ENCODE results near the gene RTN4RL1. TPM values are rescaled to one million over a fixed set of nuclear protein-coding genes. Genes with fewer than 3 reads are reported as not detected.

RTN4RL1 gene
- polyA plus RNA-seq, 1 donor (not counting 4 experiments of a cell fraction or from before 2014, with no cell fraction given) = 2.3 TPM

- Histone ChIP-seq H3K9me3 (ENCODE audit: control insufficient read depth, low read depth, low read length) (no peaks in the 10 kb centered on the region), H2AFZ (ENCODE audit: control insufficient read depth, low read length) (no peak overlapping the region), H3K4me1 (ENCODE audit: control insufficient read depth, extremely low read depth, insufficient read depth, low read length) (no peaks in the 10 kb centered on the region), H3K9ac (ENCODE audit: control insufficient read depth, extremely low read depth, insufficient read depth, low read length) (no peak overlapping the region), H4K20me1 (ENCODE audit: control insufficient read depth, extremely low read depth, insufficient read depth, low read length) (no peaks in the 10 kb centered on the region), H3K9me1 (ENCODE audit: control insufficient read depth, extremely low read depth, insufficient read depth, low read length) (no peaks in the 10 kb centered on the region), H3K27ac (ENCODE audit: control insufficient read depth, insufficient read depth, low read length) (no peak overlapping the region), H3K4me3 (ENCODE audit: control insufficient read depth in 2 of 3, extremely low read depth in 1 of 3, insufficient read depth in 2 of 3, low read depth in 1 of 3, low read length in 3 of 3) (no peak overlapping the region), H3K4me2 (ENCODE audit: control insufficient read depth, extremely low read depth, insufficient read depth, low read depth, low read length) (no peak overlapping the region), H3K79me2 (ENCODE audit: control insufficient read depth, insufficient read depth, low read length) (no peaks in the 10 kb centered on the region), H3K36me3 (ENCODE audit: control insufficient read depth in 2 of 2, extremely low read depth in 1 of 2, insufficient read depth in 2 of 2, low read length in 2 of 2) (no peaks in the 10 kb centered on the region), H3K27me3 (ENCODE audit: control insufficient read depth, extremely low read depth, insufficient read depth, low read length) (no peaks in the 10 kb centered on the region)
- FAIRE-seq = no peak
- no peak for DNase-seq (ENCODE audit: low read depth, low spot score)
- TF ChIP-seq, protein P1, sequence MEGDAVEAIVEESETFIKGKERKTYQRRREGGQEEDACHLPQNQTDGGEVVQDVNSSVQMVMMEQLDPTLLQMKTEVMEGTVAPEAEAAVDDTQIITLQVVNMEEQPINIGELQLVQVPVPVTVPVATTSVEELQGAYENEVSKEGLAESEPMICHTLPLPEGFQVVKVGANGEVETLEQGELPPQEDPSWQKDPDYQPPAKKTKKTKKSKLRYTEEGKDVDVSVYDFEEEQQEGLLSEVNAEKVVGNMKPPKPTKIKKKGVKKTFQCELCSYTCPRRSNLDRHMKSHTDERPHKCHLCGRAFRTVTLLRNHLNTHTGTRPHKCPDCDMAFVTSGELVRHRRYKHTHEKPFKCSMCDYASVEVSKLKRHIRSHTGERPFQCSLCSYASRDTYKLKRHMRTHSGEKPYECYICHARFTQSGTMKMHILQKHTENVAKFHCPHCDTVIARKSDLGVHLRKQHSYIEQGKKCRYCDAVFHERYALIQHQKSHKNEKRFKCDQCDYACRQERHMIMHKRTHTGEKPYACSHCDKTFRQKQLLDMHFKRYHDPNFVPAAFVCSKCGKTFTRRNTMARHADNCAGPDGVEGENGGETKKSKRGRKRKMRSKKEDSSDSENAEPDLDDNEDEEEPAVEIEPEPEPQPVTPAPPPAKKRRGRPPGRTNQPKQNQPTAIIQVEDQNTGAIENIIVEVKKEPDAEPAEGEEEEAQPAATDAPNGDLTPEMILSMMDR (optimal IDR thresholded peaks at IDR 0.05 in 1 of 3, IDR thresholded peaks at IDR 0.05 in 1 of 3, conservative IDR thresholded peaks at IDR 0.05 in 1 of 3; ENCODE audit: extremely low read depth in 1 of 3, insufficient read depth in 2 of 3, low read length in 3 of 3) = no peak
- no peak for TF ChIP-seq EZH2 (IDR thresholded peaks at IDR 0.05; ENCODE audit: low read length)
- dilution Hi-C loops (cut with MboI; ENCODE audit: extremely low pct_ligation_motif_present, low sequenced_read_pairs) = no loop called here
These were observed 94.8 kb downstream of the RTN4RL1 start for GRCh38 chr17:1930337-1930645.

DNA sequence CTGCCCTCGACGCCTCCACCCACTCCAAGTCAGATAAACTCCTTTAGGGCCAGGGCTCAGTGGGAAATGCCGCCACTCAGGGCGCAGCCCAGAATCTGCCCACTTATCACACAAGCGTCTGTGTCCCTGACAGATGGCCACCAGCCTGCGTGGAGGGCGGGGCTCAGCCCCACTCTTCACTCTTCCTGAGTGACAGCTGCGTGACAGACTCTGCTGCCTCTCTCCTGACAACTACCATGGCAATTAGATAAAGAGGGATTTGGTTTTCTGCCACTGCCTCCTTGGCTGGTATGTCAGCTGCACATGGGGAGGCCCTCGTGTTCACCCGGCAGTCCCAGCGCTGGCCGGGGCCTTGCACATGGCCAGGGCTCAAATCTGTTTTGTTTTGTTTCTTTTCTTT, 96.2 kb downstream of the RTN4RL1 start:
- H3K9ac ChIP-seq (ENCODE audit: control insufficient read depth, extremely low read depth, insufficient read depth, low read length) = no peak overlapping the region
- dilution Hi-C loops (cut with MboI; ENCODE audit: extremely low pct_ligation_motif_present, low sequenced_read_pairs) = no loop called here
- TF ChIP-seq EZH2 (IDR thresholded peaks at IDR 0.05; ENCODE audit: low read length) = no peak
- TF ChIP-seq, protein P1 (optimal IDR thresholded peaks at IDR 0.05 in 1 of 3, IDR thresholded peaks at IDR 0.05 in 1 of 3, conservative IDR thresholded peaks at IDR 0.05 in 1 of 3; ENCODE audit: extremely low read depth in 1 of 3, insufficient read depth in 2 of 3, low read length in 3 of 3) = no peak
- no peaks in the 10 kb centered on the region for H3K9me1 ChIP-seq (ENCODE audit: control insufficient read depth, extremely low read depth, insufficient read depth, low read length)
- DNase-seq (ENCODE audit: low read depth, low spot score) (no peak), FAIRE-seq (no peak)
- no peak overlapping the region for H3K27ac ChIP-seq (ENCODE audit: control insufficient read depth, insufficient read depth, low read length)
- H3K9me3 ChIP-seq (ENCODE audit: control insufficient read depth, low read depth, low read length) = no peaks in the 10 kb centered on the region
- H3K4me3 ChIP-seq (ENCODE audit: control insufficient read depth in 2 of 3, extremely low read depth in 1 of 3, insufficient read depth in 2 of 3, low read depth in 1 of 3, low read length in 3 of 3) = no peak overlapping the region
- H2AFZ ChIP-seq (ENCODE audit: control insufficient read depth, low read length) = no peak overlapping the region
- H3K4me2 ChIP-seq (ENCODE audit: control insufficient read depth, extremely low read depth, insufficient read depth, low read depth, low read length) = no peak overlapping the region
- H3K27me3 ChIP-seq (ENCODE audit: control insufficient read depth, extremely low read depth, insufficient read depth, low read length) = no peaks in the 10 kb centered on the region
- no peaks in the 10 kb centered on the region for H3K79me2 ChIP-seq (ENCODE audit: control insufficient read depth, insufficient read depth, low read length)
- no peaks in the 10 kb centered on the region for H4K20me1 ChIP-seq (ENCODE audit: control insufficient read depth, extremely low read depth, insufficient read depth, low read length)
- H3K4me1 ChIP-seq (ENCODE audit: control insufficient read depth, extremely low read depth, insufficient read depth, low read length) = no peaks in the 10 kb centered on the region
- no peaks in the 10 kb centered on the region for H3K36me3 ChIP-seq (ENCODE audit: control insufficient read depth in 2 of 2, extremely low read depth in 1 of 2, insufficient read depth in 2 of 2, low read length in 2 of 2)

Measured in keratinocyte (primary cell).